RCC 7860 (cell line): ENCODE data around the gene TOLLIP.
"Not testable (repeated sequence)": the region's sequence is repeated elsewhere in the genome, so short reads cannot be mapped to it uniquely, and the experiment has no call there.

Experiments
- DNase-seq: peaks from one replicate; pipeline ENCODE4 v3.0.0-alpha.2; 2015; ENCODE audit warnings: low spot score
- FAIRE-seq: peaks from 2 replicates; lab custom pipeline; 2012; peaks lifted over from hg19 to GRCh38; lab: Jason Lieb, UNC

Gene TOLLIP

GRCh38 chr11:1309498-1310317, at the start of gene TOLLIP:
Gene TOLLIP (minus strand): TSS chr11:1309632. CDS start chr11:1309498, 134 bp downstream.
- FAIRE-seq, result no peak

GRCh38 chr11:1358931-1359330, 49.5 kb upstream of the TOLLIP start:
- DNase-seq, FAIRE-seq: not testable (repeated sequence)

More at GRCh38 chr11:1309498-1310317, at the start of gene TOLLIP:
- peak; percentile 79 for DNase-seq

- FAIRE-seq (no peak), DNase-seq (no peak)
Measured at GRCh38 chr11:1358286-1358685, 48.9 kb upstream of the TOLLIP start.

- DNase-seq (no peak), FAIRE-seq (no peak)
Measured at GRCh38 chr11:1356478-1356960, 47.1 kb upstream of the TOLLIP start.

GRCh38 chr11:1356007-1356435, 46.6 kb upstream of the TOLLIP start:
- no peak for DNase-seq
- FAIRE-seq, result no peak

- FAIRE-seq, result no peak
- no peak for DNase-seq
Measured at GRCh38 chr11:1354125-1354938, 44.9 kb upstream of the TOLLIP start.

GRCh38 chr11:1353383-1354124, 44.1 kb upstream of the TOLLIP start:
- no peak for FAIRE-seq
- DNase-seq, result no peak

- no peak for DNase-seq
- FAIRE-seq, result no peak
Measured at GRCh38 chr11:1352696-1353382, 43.4 kb upstream of the TOLLIP start.

GRCh38 chr11:1351278-1351937, 42.0 kb upstream of the TOLLIP start:
- FAIRE-seq (no peak), DNase-seq (peak; percentile 28)

- DNase-seq (no peak), FAIRE-seq (no peak)
Measured at GRCh38 chr11:1350086-1350725, 40.8 kb upstream of the TOLLIP start.

GRCh38 chr11:1349327-1350041, 40.1 kb upstream of the TOLLIP start:
- FAIRE-seq (no peak), DNase-seq (no peak)

- DNase-seq, result no peak
- no peak for FAIRE-seq
Measured at GRCh38 chr11:1348796-1349326, 39.4 kb upstream of the TOLLIP start.

GRCh38 chr11:1348146-1348795, 38.8 kb upstream of the TOLLIP start:
- FAIRE-seq (no peak), DNase-seq (no peak)

- not testable (repeated sequence) for FAIRE-seq, DNase-seq
Measured at GRCh38 chr11:1347411-1347999, 38.1 kb upstream of the TOLLIP start.

GRCh38 chr11:1346669-1347390, 37.4 kb upstream of the TOLLIP start:
- FAIRE-seq (no peak), DNase-seq (no peak)

GRCh38 chr11:1345737-1346513, 36.5 kb upstream of the TOLLIP start:
- DNase-seq (no peak), FAIRE-seq (no peak)
